Measurements from ENCODE around the gene RHBDD1. TPM values are rescaled to one million over a fixed set of nuclear protein-coding genes. Genes with fewer than 3 reads are reported as not detected.

Gene RHBDD1
- total and polyA plus RNA-seq, 5 donors from 2014 or later = 24.7 to 56.4 (median 27.4) TPM

GRCh38 chr2:227043981-227044380 lies 208.1 kb downstream of the RHBDD1 start:
- Histone ChIP-seq H3K9me3 (ENCODE audit: control insufficient read depth in 2 of 2, low read length in 2 of 2) (no peaks in the 10 kb centered on the region), H3K4me1 (ENCODE audit: control insufficient read depth, insufficient read depth, low read length, poor library complexity, severe bottlenecking) (no peaks in the 10 kb centered on the region), H3K27ac (ENCODE audit: insufficient read depth, low read length, poor library complexity, severe bottlenecking) (no peak overlapping the region), H3K4me3 (ENCODE audit: low read depth, low read length) (no peak overlapping the region), H3K27me3 (ENCODE audit: control insufficient read depth, insufficient read depth, low read length) (peaks cover 2% of the 10 kb centered on the region), H3K36me3 (ENCODE audit: control insufficient read depth, insufficient read depth, low read length) (no peaks in the 10 kb centered on the region)
- no peak for ATAC-seq (ENCODE audit: low read depth in 2 of 2)
- DNase-seq = no peak
- H3K9me3 Mint-ChIP-seq = peaks cover 0 to 3% (median 0%) of the 10 kb centered on the region in 7 donors
- no peaks in the 10 kb centered on the region for H3K36me3 Mint-ChIP-seq
- no peak overlapping the region for H3K4me3 Mint-ChIP-seq
- no peak overlapping the region for H3K27ac Mint-ChIP-seq
- no peaks in the 10 kb centered on the region for H3K4me1 Mint-ChIP-seq
- peaks cover 6% of the 10 kb centered on the region for H3K27me3 Mint-ChIP-seq

Other genes starting within 250 kb of the RHBDD1 start
- 3.5 TPM for gene IRS1, start 36.2 kb upstream of the RHBDD1 start, total RNA-seq
- gene IRS1, start 36.2 kb upstream of the RHBDD1 start, polyA plus RNA-seq = under 1 TPM in 3 of 4 donors, not detected in 1; 0.05 to 0.17 (median 0.13) TPM

Data from CD4-positive, CD25-positive, alpha-beta regulatory T cell (primary cell).